Activated naive CD8-positive, alpha-beta T cell treated with anti-CD3 and anti-CD28 coated beads, Interleukin-2, amount 50 U/mL, for 16 hours (primary cell): ENCODE results near the gene CYP2W1.
"Not testable (repeated sequence)": the region's sequence is repeated elsewhere in the genome, so short reads cannot be mapped to it uniquely, and the experiment has no call there.

ENCODE experiments used
- DNase-seq: peaks from one replicate; pipeline ENCODE4 v3.0.0-alpha.2; 2020; ENCODE audit warnings: low read depth, low spot score

Gene CYP2W1

GRCh38 chr7:983004-983615 lies at the start of gene CYP2W1:
TSS of gene CYP2W1 (plus strand) at chr7:983181. CDS start at chr7:983212, 31 bp downstream.
- no peak for DNase-seq

- DNase-seq, result no peak
Measured at GRCh38 chr7:934469-935163, 48.4 kb upstream of the CYP2W1 start.

GRCh38 chr7:935164-935873 lies 47.7 kb upstream of the CYP2W1 start:
- DNase-seq, result no peak

- DNase-seq, result no peak
Measured at GRCh38 chr7:935874-936385, 47.1 kb upstream of the CYP2W1 start.

GRCh38 chr7:936386-937054 lies 46.5 kb upstream of the CYP2W1 start:
- DNase-seq, result no peak

GRCh38 chr7:937856-938484 lies 45.0 kb upstream of the CYP2W1 start:
- no peak for DNase-seq

- DNase-seq, result no peak
Measured at GRCh38 chr7:938546-939185, 44.3 kb upstream of the CYP2W1 start.

GRCh38 chr7:939843-940242 lies 43.1 kb upstream of the CYP2W1 start:
- DNase-seq, result no peak

GRCh38 chr7:940599-941408 lies 42.2 kb upstream of the CYP2W1 start:
- DNase-seq, result no peak

GRCh38 chr7:943793-944192 lies 39.2 kb upstream of the CYP2W1 start:
- DNase-seq, result not testable (repeated sequence)

- DNase-seq, result no peak
Measured at GRCh38 chr7:944744-945143, 38.2 kb upstream of the CYP2W1 start.

GRCh38 chr7:945147-945555 lies 37.8 kb upstream of the CYP2W1 start:
- DNase-seq, result no peak

- no peak for DNase-seq
Measured at GRCh38 chr7:945556-946255, 37.3 kb upstream of the CYP2W1 start.

- DNase-seq, result no peak
Measured at GRCh38 chr7:946256-946996, 36.6 kb upstream of the CYP2W1 start.

GRCh38 chr7:947391-948210 lies 35.4 kb upstream of the CYP2W1 start:
- DNase-seq, result no peak

GRCh38 chr7:949021-949934 lies 33.7 kb upstream of the CYP2W1 start:
- no peak for DNase-seq
